Smooth muscle cell of the pulmonary artery (primary cell): ENCODE data around the gene SPRR2A. TPM values are rescaled to one million over a fixed set of nuclear protein-coding genes. Genes with fewer than 3 reads are reported as not detected.

Experiments
- total RNA-seq: library from RNA; depleted of rRNA; stranded (reverse); fragments of >200 nt; gene quantifications from 2 replicates; pipeline ENCODE4 v1.2.3, GENCODE V29; 2014

SPRR2A gene
- total RNA-seq: not detected in 2 replicates

DNA sequence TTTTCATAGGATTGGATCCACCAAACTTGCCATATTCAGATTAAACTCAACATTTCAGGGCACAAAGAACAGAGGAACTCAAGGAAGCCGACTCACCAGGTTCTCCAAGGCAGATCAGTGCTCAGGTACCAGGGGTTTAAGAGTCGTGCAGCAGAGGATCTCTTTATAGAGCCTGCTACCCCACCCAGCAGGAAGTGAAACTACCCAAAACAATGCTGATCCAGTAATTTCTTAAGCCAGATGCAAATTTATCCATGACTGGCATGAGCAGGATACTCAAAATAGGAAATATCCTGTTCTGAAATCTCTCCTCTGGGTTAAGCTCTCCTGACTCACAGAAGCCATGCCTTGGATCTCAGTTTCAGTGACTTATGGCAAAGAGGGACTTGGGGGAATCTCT lies at the start of gene SPRR2A:
TSS of gene SPRR2A (minus strand) at position 138 of the 400 bp plus-strand sequence. CDS start 777 bp downstream, outside the sequence.

DNA sequence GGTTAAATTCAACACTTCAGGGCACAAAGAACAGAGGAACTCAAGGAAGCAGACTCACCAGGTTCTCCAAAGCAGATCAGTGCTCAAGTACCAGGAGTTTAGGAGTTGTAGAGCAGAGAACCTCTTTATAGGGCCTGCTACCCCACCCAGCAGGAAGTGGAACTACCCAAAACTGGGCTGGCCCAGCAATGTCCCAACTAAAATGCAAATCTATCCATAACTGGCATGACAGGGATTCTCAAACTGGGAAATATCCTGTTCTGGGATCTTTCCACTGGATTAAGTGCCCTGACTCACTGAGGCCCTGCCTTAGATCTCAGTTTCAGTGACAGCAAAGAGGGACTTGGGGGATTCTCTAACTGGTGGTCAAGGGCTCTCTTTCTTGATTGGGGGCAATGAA lies 37.1 kb upstream of the SPRR2A start, which contains the start of gene SPRR2E:
TSS of gene SPRR2E (minus strand) at position 101 of the 400 bp plus-strand sequence. CDS start 775 bp downstream, outside the sequence.

DNA sequence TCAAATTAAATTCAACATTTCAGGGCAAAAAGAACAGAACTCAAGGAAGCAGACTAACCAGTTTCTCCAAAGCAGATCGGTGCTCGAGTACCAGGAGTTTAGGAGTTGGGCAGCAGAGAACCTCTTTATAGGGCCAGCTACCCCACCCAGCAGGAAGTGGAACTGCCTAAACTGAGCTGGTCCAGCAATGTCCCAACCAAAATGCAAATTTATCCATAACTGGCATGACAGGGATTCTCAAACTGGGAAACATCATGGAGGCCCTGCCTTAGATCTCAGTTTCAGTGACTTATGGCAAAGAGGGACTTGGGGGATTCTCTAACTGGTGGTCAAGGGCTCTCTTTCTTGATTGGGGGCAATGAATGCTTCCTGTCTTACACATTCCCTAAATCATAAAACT lies 14.2 kb upstream of the SPRR2A start, which contains the start of gene SPRR2B:
TSS of gene SPRR2B (minus strand) at position 101 of the 400 bp plus-strand sequence. CDS start 772 bp downstream, outside the sequence.

GRCh38 chr1:153040950-153041631 lies 16.2 kb downstream of the SPRR2A start, which contains the start of gene SPRR2D:
Gene SPRR2D (minus strand): TSS chr1:153041120. CDS start chr1:153040346, 774 bp downstream.

DNA sequence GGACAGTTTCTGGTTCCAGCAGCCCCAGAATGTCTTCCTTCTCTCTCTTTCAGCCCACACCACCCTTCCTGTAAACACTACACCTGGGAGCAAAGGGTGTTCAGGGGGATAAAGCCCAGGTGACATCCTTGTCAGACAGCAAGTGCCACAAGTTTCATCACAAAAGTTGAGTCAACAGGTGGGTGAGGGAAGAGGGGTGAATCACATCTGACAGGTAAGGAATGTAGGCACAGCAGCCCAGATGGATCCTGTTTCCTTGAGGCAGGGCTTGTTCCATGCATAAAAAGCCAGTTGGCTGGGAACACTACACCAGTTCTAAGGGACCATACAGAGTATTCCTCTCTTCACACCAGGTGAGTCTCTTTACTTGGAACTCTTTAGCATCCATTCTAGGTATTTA lies 26.4 kb downstream of the SPRR2A start, which contains the start of gene SPRR1B:
TSS of gene SPRR1B (plus strand) at position 309 of the 400 bp plus-strand sequence. CDS start 1,143 bp downstream, outside the sequence.

Other genes with a start within 250 kb of the SPRR2A start
- not detected in 2 replicates for gene LCE1B, start 245.5 kb downstream of the SPRR2A start, total RNA-seq
- not detected in 2 replicates for gene LCE1A, start 230.0 kb downstream of the SPRR2A start, total RNA-seq
- not detected in 2 replicates for gene LCE6A, start 214.7 kb downstream of the SPRR2A start, total RNA-seq
- gene LCE7A, start 197.5 kb downstream of the SPRR2A start, total RNA-seq: not detected in 2 replicates
- gene SMCP, start 179.2 kb downstream of the SPRR2A start, total RNA-seq: not detected in 2 replicates
- gene IVL, start 149.0 kb downstream of the SPRR2A start, total RNA-seq: not detected in 2 replicates
- not detected in 2 replicates for gene SPRR5, start 110.3 kb downstream of the SPRR2A start, total RNA-seq
- not detected in 2 replicates for gene SPRR4, start 86.9 kb downstream of the SPRR2A start, total RNA-seq
- not detected in 2 replicates for gene SPRR1A, start 73.4 kb downstream of the SPRR2A start, total RNA-seq
- not detected in 2 replicates for gene SPRR3, start 55.8 kb downstream of the SPRR2A start, total RNA-seq
- gene SPRR1B, start 26.3 kb downstream of the SPRR2A start, total RNA-seq: not detected in 2 replicates
- not detected in 2 replicates for gene SPRR2D, start 16.4 kb downstream of the SPRR2A start, total RNA-seq
- not detected in 2 replicates for gene SPRR2B, start 14.1 kb upstream of the SPRR2A start, total RNA-seq
- not detected in 2 replicates for gene SPRR2E, start 37.0 kb upstream of the SPRR2A start, total RNA-seq
- not detected in 2 replicates for gene SPRR2F, start 56.0 kb upstream of the SPRR2A start, total RNA-seq
- not detected in 2 replicates for gene SPRR2G, start 93.4 kb upstream of the SPRR2A start, total RNA-seq
- not detected in 2 replicates for gene LELP1, start 145.9 kb upstream of the SPRR2A start, total RNA-seq
- 0.23 TPM in 1 of 2 replicates, not detected in the other for gene PRR9, start 160.1 kb upstream of the SPRR2A start, total RNA-seq
- gene LORICRIN, start 202.2 kb upstream of the SPRR2A start, total RNA-seq: not detected in 2 replicates